ENCODE results near the gene HEATR3. TPM values are rescaled to one million over a fixed set of nuclear protein-coding genes. Genes with fewer than 3 reads are reported as not detected.

The HEATR3 gene
- total and polyA plus RNA-seq, 2 of the 13 experiments (the other 11 are each of a cell fraction or from before 2014, with no cell fraction given), result 22.4 to 52.4 TPM

GRCh38 chr16:50065624-50066481, at the start of gene HEATR3 (continued):
- TF ChIP-seq USF2 (IDR thresholded peaks at IDR 0.05; ENCODE audit: low read depth, low read length) (no peak), USF2 (CRISPR knock-in tag; IDR thresholded peaks at IDR 0.05; ENCODE audit: borderline replicate concordance) (no peak), SPEN (CRISPR knock-in tag; IDR thresholded peaks at IDR 0.05; ENCODE audit: low read depth) (no peak), ETV5 (CRISPR knock-in tag; IDR thresholded peaks at IDR 0.05; ENCODE audit: borderline replicate concordance) (peak; percentile 39; the same call in 1 of the 2 replicates), ZNF557 (CRISPR knock-in tag; IDR thresholded peaks at IDR 0.05) (0 out of 2 replicates have a peak, but pooled peaks have one; percentile 63), FOXP4 (CRISPR knock-in tag; IDR thresholded peaks at IDR 0.05) (peak; percentile 53; the same call in 1 of the 2 replicates), MBD4 (IDR thresholded peaks at IDR 0.05; ENCODE audit: borderline replicate concordance, low read length) (no peak), SMARCC2 (IDR thresholded peaks at IDR 0.05) (no peak), TFDP1 (CRISPR knock-in tag; IDR thresholded peaks at IDR 0.05; ENCODE audit: borderline replicate concordance) (peak; percentile 40; the same call in 1 of the 2 replicates), TSC22D2 (CRISPR knock-in tag; IDR thresholded peaks at IDR 0.05; ENCODE audit: borderline replicate concordance) (peak; percentile 84; the same call in 1 of the 2 replicates), ZNF441 (CRISPR knock-in tag; IDR thresholded peaks at IDR 0.05; ENCODE audit: borderline replicate concordance) (no peak), ZNF550 (CRISPR knock-in tag; IDR thresholded peaks at IDR 0.05; ENCODE audit: borderline replicate concordance) (no peak), RCOR2 (CRISPR knock-in tag; IDR thresholded peaks at IDR 0.05) (no peak; the same call in none of the 2 replicates), ZNF549 (CRISPR knock-in tag; IDR thresholded peaks at IDR 0.05) (no peak), MAZ (IDR thresholded peaks at IDR 0.05; ENCODE audit: borderline replicate concordance, low read depth, low read length) (peak; percentile 77; the same call in 1 of the 2 replicates), MAZ (CRISPR knock-in tag; IDR thresholded peaks at IDR 0.05; ENCODE audit: low read depth) (peak; percentile 81; the same call in 1 of the 2 replicates), AFF4 (CRISPR knock-in tag; IDR thresholded peaks at IDR 0.05) (no peak), ZFP82 (CRISPR knock-in tag; IDR thresholded peaks at IDR 0.05; ENCODE audit: borderline replicate concordance) (peak; percentile 35; the same call in 1 of the 2 replicates), ZNF44 (CRISPR knock-in tag; IDR thresholded peaks at IDR 0.05) (no peak)

Data from HepG2 (cell line).